SK-N-SH (cell line): Measurements from ENCODE around the gene BRI3. TPM values are rescaled to one million over a fixed set of nuclear protein-coding genes. Genes with fewer than 3 reads are reported as not detected.

Experiments used
- CTCF ChIA-PET: fragments of 300-600, 350-600 bp; formaldehyde crosslinking; extraction: SDS; loops from one replicate; lab custom pipeline; 2021; lab: Yijun Ruan, JAX
- POLR2A ChIA-PET: fragments of 350-600 bp; sonication (Branson Sonifier 250); formaldehyde crosslinking; extraction: SDS; loops from one replicate; lab custom pipeline; 2020; ENCODE audit warnings: antibody characterized with exemption, inconsistent platforms; lab: Yijun Ruan, JAX
- DNase-seq: peaks from one replicate; pipeline ENCODE4 v3.0.0; 2012
- H2AFZ ChIP-seq: fragments of 200-600 bp; sonication (generic); 2 replicates; pipeline ENCODE4 v1.8.1; 2016; ENCODE audit warnings: antibody characterized with exemption, mild to moderate bottlenecking, low read depth
- H3F3A ChIP-seq: fragments of 200-600 bp; sonication (generic); replicated peaks from 2 replicates; pipeline ENCODE3; 2016; ENCODE audit warnings: antibody characterized with exemption, mild to moderate bottlenecking; ENCODE audit not compliant: insufficient read depth
- H3K27ac ChIP-seq, 2 experiments: fragments of 200-500 bp in 1 of 2; fragments of 200-600 bp in 1 of 2; sonication (Bioruptor generic) in 1 of 2; sonication (generic), shearing (Covaris generic) in 1 of 2; 2 replicates each; pipeline versions ENCODE4 v1.5.1 to v1.6.1; 2014 to 2016; ENCODE audit warnings: low read depth in 2 of 2, inconsistent platforms in 1 of 2, low read length in 1 of 2, mild to moderate bottlenecking in 1 of 2, mixed read lengths in 1 of 2
- H3K27me3 ChIP-seq: fragments of 200-600 bp; sonication (generic), shearing (Covaris generic); 2 replicates; pipeline ENCODE4 v1.6.1; 2016; ENCODE audit warnings: mixed run types; ENCODE audit not compliant: insufficient read depth
- H3K36me3 ChIP-seq, 2 experiments: fragments of 200-500 bp in 1 of 2; fragments of 200-600 bp in 1 of 2; sonication (Bioruptor generic) in 1 of 2; sonication (generic) in 1 of 2; replicated peaks in 1 of 2; 2 replicates each; pipeline versions ENCODE3 to v1.5.1; 2014 to 2016; ENCODE audit warnings: low read length in 1 of 2, mild to moderate bottlenecking in 1 of 2; ENCODE audit not compliant: insufficient read depth in 2 of 2, control insufficient read depth in 1 of 2
- H3K4me1 ChIP-seq, 2 experiments: fragments of 200-500 bp in 1 of 2; fragments of 200-600 bp in 1 of 2; sonication (Bioruptor generic) in 1 of 2; sonication (generic), shearing (Covaris generic) in 1 of 2; 2 replicates each; pipeline versions ENCODE4 v1.5.1 to v1.6.1; 2014 to 2016; ENCODE audit warnings: low read depth in 1 of 2, low read length in 1 of 2, mixed run types in 1 of 2; ENCODE audit not compliant: insufficient read depth in 2 of 2, control insufficient read depth in 1 of 2
- H3K4me2 ChIP-seq: fragments of 200-600 bp; sonication (generic), shearing (Covaris generic); 2 replicates; pipeline ENCODE4 v1.6.1; 2017; ENCODE audit warnings: mixed run types
- H3K4me3 ChIP-seq, 2 experiments: fragments of 200-500 bp in 1 of 2; fragments of 200-600 bp in 1 of 2; sonication (Bioruptor generic) in 1 of 2; sonication (generic), shearing (Covaris generic) in 1 of 2; 2 replicates each; pipeline versions ENCODE4 v1.5.1 to v1.8.1; 2014 to 2016; ENCODE audit warnings: low read depth in 2 of 2, inconsistent platforms in 1 of 2, low read length in 1 of 2, mild to moderate bottlenecking in 1 of 2, mixed read lengths in 1 of 2, moderate library complexity in 1 of 2
- H3K79me2 ChIP-seq: fragments of 200-600 bp; sonication (generic); 2 replicates; pipeline ENCODE4 v1.8.1; 2017; ENCODE audit warnings: mild to moderate bottlenecking; ENCODE audit not compliant: insufficient read depth
- H3K9ac ChIP-seq: fragments of 200-600 bp; sonication (generic); 2 replicates; pipeline ENCODE4 v1.6.1; 2017; ENCODE audit warnings: mixed run types
- H3K9me2 ChIP-seq: fragments of 200-600 bp; sonication (generic); 2 replicates; pipeline ENCODE4 v1.6.1; 2017; ENCODE audit warnings: mixed run types
- H3K9me3 ChIP-seq: fragments of 200-600 bp; sonication (generic); 2 replicates; pipeline ENCODE4 v1.6.1; 2017; ENCODE audit warnings: mixed run types, mild to moderate bottlenecking, moderate library complexity
- H4K20me1 ChIP-seq: fragments of 200-600 bp; sonication (generic); 2 replicates; pipeline ENCODE4 v1.6.1; 2017; ENCODE audit warnings: mild to moderate bottlenecking, mixed run types; ENCODE audit not compliant: insufficient read depth
- GABPA ChIP-seq: IDR thresholded peaks from 2 replicates; pipeline ENCODE4 v1.4.0; 2012; ENCODE audit warnings: low read depth, mild to moderate bottlenecking
- MEF2A ChIP-seq: IDR thresholded peaks from 2 replicates; pipeline ENCODE4 v1.4.0; 2012; ENCODE audit warnings: low read depth, borderline replicate concordance
- MXI1 ChIP-seq: IDR thresholded peaks from 2 replicates; pipeline ENCODE4 v1.6.1; 2012; ENCODE audit warnings: mild to moderate bottlenecking, low read depth, low read length, improper control_type of control experiment
- NFIC ChIP-seq: IDR thresholded peaks from 2 replicates; pipeline ENCODE4 v1.4.0; 2012; ENCODE audit warnings: borderline replicate concordance
- RCOR1 ChIP-seq: fragments of 150-350 bp; IDR thresholded peaks from 2 replicates; pipeline ENCODE4 v1.6.1; 2017; ENCODE audit warnings: antibody characterized with exemption, low read length
- RFX5 ChIP-seq: IDR thresholded peaks from 2 replicates; pipeline ENCODE4 v1.6.1; 2012; ENCODE audit warnings: mild to moderate bottlenecking, improper control_type of control experiment, low read length
- SMC3 ChIP-seq: IDR thresholded peaks from 2 replicates; pipeline ENCODE4 v1.6.1; 2012; ENCODE audit warnings: low read depth, low read length, improper control_type of control experiment
- TEAD4 ChIP-seq: IDR thresholded peaks from 2 replicates; pipeline ENCODE4 v1.4.0; 2012; ENCODE audit warnings: mild to moderate bottlenecking, borderline replicate concordance; ENCODE audit not compliant: insufficient read depth
- YY1 ChIP-seq: IDR thresholded peaks from 2 replicates; pipeline ENCODE4 v1.4.0; 2012; ENCODE audit warnings: low read depth, mild to moderate bottlenecking
- WGBS: methylation state at CpG from one replicate; pipeline ENCODE4 v1.1.6; 2017; ENCODE audit warnings: low lambda C conversion rate; 5-methylcytosine and 5-hydroxymethylcytosine counted together
- polyA plus RNA-seq, 3 experiments: library from polyadenylated mRNA; depleted of rRNA; stranded (reverse); fragments of >200 nt; gene quantifications; 2 replicates each; pipeline ENCODE4 v1.2.3, GENCODE V29; 2012
- TF ChIP-seq, protein P1 (sequence below): IDR thresholded peaks from 2 replicates; pipeline ENCODE4 v1.4.0; 2012; ENCODE audit warnings: low read depth, borderline replicate concordance
- TF ChIP-seq, protein P2 (sequence below): IDR thresholded peaks from 2 replicates; pipeline ENCODE4; 2012
- TF ChIP-seq, protein P3 (sequence below): fragments of 200-600 bp; sonication (generic); IDR thresholded peaks from 2 replicates; pipeline ENCODE4 v1.6.1; 2017; ENCODE audit warnings: antibody characterized with exemption, mild to moderate bottlenecking, moderate library complexity
- TF ChIP-seq, protein P4 (sequence below): IDR thresholded peaks from 2 replicates; pipeline ENCODE4 v1.6.1; 2012; ENCODE audit warnings: mild to moderate bottlenecking, low read depth, low read length, moderate library complexity

The BRI3 gene
- polyA plus RNA-seq, 1 of the 3 experiments (the other 2 are of a cell fraction): 128 TPM

DNA sequence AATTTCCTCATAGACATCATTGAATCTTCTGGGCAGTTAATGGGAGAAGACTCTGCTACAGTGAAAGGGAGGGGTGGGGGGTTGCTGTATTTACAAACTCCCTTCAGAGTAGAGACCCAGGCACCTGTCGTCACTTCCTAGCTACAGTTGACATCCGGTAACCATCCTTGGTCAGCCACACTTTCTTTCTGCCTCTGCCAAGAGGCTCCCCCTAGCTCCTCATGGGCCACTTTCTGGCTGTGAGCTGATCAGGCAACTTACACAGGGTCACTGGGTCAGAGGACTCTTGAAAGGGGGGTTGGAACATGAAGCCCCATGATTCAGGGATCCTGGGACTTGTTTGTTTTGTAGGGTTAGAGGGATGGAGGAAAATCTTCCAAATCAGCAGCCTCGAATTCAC lies 30.7 kb upstream of the BRI3 start:
- H4K20me1 ChIP-seq: no peaks in the 10 kb centered on the region
- H2AFZ ChIP-seq: no peak overlapping the region
- no peak for DNase-seq
- POLR2A ChIA-PET: no interaction called here
- CTCF ChIA-PET: interaction anchor here (0.8 to 1.1 kb wide), 4 partner anchors 9 to 230 kb away, joined by 3 to 6 read pairs (median 4); partner anchors contain the start of gene BAIAP2L1
- peak overlapping the region; percentile 98 for H3K4me2 ChIP-seq
- H3K9me3 ChIP-seq: no peaks in the 10 kb centered on the region
- H3K4me1 ChIP-seq: peaks cover 15 to 19% of the 10 kb centered on the region in 2 experiments; a peak in 2 of 4 replicates
- H3F3A ChIP-seq: peaks cover 3% of the 10 kb centered on the region
- 73% methylated on average over 3 of the region's 3 CpGs for WGBS
- H3K9me2 ChIP-seq: no peaks in the 10 kb centered on the region
- peaks cover 67% of the 10 kb centered on the region for H3K79me2 ChIP-seq
- peaks cover 6 to 10% of the 10 kb centered on the region in 2 experiments for H3K36me3 ChIP-seq
- no peak overlapping the region for H3K9ac ChIP-seq
- H3K27me3 ChIP-seq: no peaks in the 10 kb centered on the region
- TF ChIP-seq YY1: no peak
- no peak for TF ChIP-seq TEAD4
- TF ChIP-seq GABPA: no peak
- TF ChIP-seq RCOR1: no peak
- TF ChIP-seq SMC3: no peak
- TF ChIP-seq RFX5: no peak
- no peak for TF ChIP-seq MEF2A
- TF ChIP-seq, protein P1, sequence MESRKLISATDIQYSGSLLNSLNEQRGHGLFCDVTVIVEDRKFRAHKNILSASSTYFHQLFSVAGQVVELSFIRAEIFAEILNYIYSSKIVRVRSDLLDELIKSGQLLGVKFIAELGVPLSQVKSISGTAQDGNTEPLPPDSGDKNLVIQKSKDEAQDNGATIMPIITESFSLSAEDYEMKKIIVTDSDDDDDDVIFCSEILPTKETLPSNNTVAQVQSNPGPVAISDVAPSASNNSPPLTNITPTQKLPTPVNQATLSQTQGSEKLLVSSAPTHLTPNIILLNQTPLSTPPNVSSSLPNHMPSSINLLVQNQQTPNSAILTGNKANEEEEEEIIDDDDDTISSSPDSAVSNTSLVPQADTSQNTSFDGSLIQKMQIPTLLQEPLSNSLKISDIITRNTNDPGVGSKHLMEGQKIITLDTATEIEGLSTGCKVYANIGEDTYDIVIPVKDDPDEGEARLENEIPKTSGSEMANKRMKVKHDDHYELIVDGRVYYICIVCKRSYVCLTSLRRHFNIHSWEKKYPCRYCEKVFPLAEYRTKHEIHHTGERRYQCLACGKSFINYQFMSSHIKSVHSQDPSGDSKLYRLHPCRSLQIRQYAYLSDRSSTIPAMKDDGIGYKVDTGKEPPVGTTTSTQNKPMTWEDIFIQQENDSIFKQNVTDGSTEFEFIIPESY: no peak
- TF ChIP-seq, protein P2, sequence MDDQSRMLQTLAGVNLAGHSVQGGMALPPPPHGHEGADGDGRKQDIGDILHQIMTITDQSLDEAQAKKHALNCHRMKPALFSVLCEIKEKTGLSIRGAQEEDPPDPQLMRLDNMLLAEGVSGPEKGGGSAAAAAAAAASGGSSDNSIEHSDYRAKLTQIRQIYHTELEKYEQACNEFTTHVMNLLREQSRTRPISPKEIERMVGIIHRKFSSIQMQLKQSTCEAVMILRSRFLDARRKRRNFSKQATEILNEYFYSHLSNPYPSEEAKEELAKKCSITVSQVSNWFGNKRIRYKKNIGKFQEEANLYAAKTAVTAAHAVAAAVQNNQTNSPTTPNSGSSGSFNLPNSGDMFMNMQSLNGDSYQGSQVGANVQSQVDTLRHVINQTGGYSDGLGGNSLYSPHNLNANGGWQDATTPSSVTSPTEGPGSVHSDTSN: no peak
- no peak for TF ChIP-seq NFIC
- TF ChIP-seq, protein P3, sequence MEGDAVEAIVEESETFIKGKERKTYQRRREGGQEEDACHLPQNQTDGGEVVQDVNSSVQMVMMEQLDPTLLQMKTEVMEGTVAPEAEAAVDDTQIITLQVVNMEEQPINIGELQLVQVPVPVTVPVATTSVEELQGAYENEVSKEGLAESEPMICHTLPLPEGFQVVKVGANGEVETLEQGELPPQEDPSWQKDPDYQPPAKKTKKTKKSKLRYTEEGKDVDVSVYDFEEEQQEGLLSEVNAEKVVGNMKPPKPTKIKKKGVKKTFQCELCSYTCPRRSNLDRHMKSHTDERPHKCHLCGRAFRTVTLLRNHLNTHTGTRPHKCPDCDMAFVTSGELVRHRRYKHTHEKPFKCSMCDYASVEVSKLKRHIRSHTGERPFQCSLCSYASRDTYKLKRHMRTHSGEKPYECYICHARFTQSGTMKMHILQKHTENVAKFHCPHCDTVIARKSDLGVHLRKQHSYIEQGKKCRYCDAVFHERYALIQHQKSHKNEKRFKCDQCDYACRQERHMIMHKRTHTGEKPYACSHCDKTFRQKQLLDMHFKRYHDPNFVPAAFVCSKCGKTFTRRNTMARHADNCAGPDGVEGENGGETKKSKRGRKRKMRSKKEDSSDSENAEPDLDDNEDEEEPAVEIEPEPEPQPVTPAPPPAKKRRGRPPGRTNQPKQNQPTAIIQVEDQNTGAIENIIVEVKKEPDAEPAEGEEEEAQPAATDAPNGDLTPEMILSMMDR: no peak
- TF ChIP-seq MXI1: no peak
- TF ChIP-seq, protein P4, sequence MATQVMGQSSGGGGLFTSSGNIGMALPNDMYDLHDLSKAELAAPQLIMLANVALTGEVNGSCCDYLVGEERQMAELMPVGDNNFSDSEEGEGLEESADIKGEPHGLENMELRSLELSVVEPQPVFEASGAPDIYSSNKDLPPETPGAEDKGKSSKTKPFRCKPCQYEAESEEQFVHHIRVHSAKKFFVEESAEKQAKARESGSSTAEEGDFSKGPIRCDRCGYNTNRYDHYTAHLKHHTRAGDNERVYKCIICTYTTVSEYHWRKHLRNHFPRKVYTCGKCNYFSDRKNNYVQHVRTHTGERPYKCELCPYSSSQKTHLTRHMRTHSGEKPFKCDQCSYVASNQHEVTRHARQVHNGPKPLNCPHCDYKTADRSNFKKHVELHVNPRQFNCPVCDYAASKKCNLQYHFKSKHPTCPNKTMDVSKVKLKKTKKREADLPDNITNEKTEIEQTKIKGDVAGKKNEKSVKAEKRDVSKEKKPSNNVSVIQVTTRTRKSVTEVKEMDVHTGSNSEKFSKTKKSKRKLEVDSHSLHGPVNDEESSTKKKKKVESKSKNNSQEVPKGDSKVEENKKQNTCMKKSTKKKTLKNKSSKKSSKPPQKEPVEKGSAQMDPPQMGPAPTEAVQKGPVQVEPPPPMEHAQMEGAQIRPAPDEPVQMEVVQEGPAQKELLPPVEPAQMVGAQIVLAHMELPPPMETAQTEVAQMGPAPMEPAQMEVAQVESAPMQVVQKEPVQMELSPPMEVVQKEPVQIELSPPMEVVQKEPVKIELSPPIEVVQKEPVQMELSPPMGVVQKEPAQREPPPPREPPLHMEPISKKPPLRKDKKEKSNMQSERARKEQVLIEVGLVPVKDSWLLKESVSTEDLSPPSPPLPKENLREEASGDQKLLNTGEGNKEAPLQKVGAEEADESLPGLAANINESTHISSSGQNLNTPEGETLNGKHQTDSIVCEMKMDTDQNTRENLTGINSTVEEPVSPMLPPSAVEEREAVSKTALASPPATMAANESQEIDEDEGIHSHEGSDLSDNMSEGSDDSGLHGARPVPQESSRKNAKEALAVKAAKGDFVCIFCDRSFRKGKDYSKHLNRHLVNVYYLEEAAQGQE: no peak
- peak overlapping the region; percentile 79 to 100; a peak in 2 of 4 replicates for H3K4me3 ChIP-seq
- H3K27ac ChIP-seq: no peak overlapping the region
